Right cardiac atrium (tissue), 5 donors: ENCODE measurements around the gene IGDCC3. TPM values are rescaled to one million over a fixed set of nuclear protein-coding genes. Genes with fewer than 3 reads are reported as not detected.
A peak's percentile ranks its signal among the peaks of the same experiment; 100 is the strongest.

ENCODE experiments used
- ATAC-seq, 2 donors: fragments of 200-7000 bp; cut with Tn5 transposase; one replicate each; pipeline versions ENCODE4 v1.8.0 to v1.9.1; 2020; ENCODE audit warnings: moderate library complexity in 2 of 2, mild to moderate bottlenecking in 1 of 2
- DNase-seq, 3 donors: peaks; one replicate each; pipeline ENCODE4 v3.0.0-alpha.2; 2020
- H3K27ac ChIP-seq: one replicate; pipeline ENCODE4 v1.5.1; 2013; ENCODE audit warnings: mild to moderate bottlenecking, low read length, control low read depth, moderate library complexity
- H3K27me3 ChIP-seq: one replicate; pipeline ENCODE4 v1.6.1; 2013; ENCODE audit not compliant: control insufficient read depth, insufficient read depth
- H3K4me1 ChIP-seq: one replicate; pipeline ENCODE4 v1.6.1; 2013; ENCODE audit warnings: low read length; ENCODE audit not compliant: control insufficient read depth, insufficient read depth
- H3K4me3 ChIP-seq: one replicate; pipeline ENCODE4 v1.5.1; 2013; ENCODE audit warnings: low read length, control low read depth
- H3K9me3 ChIP-seq: one replicate; pipeline ENCODE4 v1.6.1; 2013; ENCODE audit warnings: low read length; ENCODE audit not compliant: control insufficient read depth
- WGBS: extraction: QIAGEN DNeasy Blood & Tissue Kit; methylation state at CpG from one replicate; pipeline ENCODE4 v1.1.7; 2013; 5-methylcytosine and 5-hydroxymethylcytosine counted together
- intact Hi-C, 4 donors: fragments of 100-400 bp; cut with DNase I; formaldehyde crosslinking; loops; one replicate each; pipeline versions ENCODE4 v1.11.0 to v1.14.0; 2022 to 2023
- polyA plus RNA-seq: library from polyadenylated mRNA; stranded (reverse); fragments of 200-250 nt; gene quantifications from one replicate; pipeline ENCODE4 v1.2.3, GENCODE V29; 2013
- total RNA-seq, 4 donors: library from RNA; stranded (reverse); fragmentation: NEBNext Ultra II Directional; extraction: Animal tissue kit (Norgen Biotek cat#: 25700); gene quantifications; one replicate each; pipeline ENCODE4 v1.2.1, GENCODE V29; 2021
- donor health status: healthy with polysubstance abuse.
- donor health status: DM: no; HTN: yes; CAD: no.
- donor health status: DM: no; HTN: no; CAD: no.
- donor health status: DM: no; HTN: yes; CAD: no; lungs with severe emphysema.
- donor health status: DM: yes; HTN: yes; CAD: no.

IGDCC3 gene
- total and polyA plus RNA-seq, 5 donors: 0.09 to 0.14 (median 0.09) TPM; not detected in 2

- 35% methylated on average over 14 of the region's 14 CpGs for WGBS
- Histone ChIP-seq H3K4me3 (no peak overlapping the region), H3K27me3 (no peaks in the 10 kb centered on the region), H3K9me3 (no peaks in the 10 kb centered on the region), H3K4me1 (peaks cover 6% of the 10 kb centered on the region), H3K27ac (peak overlapping the region; percentile 32)
- intact Hi-C loops: no loop called here
- ATAC-seq: peak; percentile 61 to 69
- DNase-seq: peak; percentile 27 to 79 (median 69)
Measured at GRCh38 chr15:65414841-65415621, 37.2 kb upstream of the IGDCC3 start.

- ATAC-seq (no peak), DNase-seq (no peak)
- Histone ChIP-seq H3K9me3 (no peaks in the 10 kb centered on the region), H3K27me3 (no peaks in the 10 kb centered on the region), H3K27ac (no peak overlapping the region), H3K4me1 (peaks cover 6% of the 10 kb centered on the region), H3K4me3 (no peak overlapping the region)
- WGBS: 86% methylated on average over 6 of the region's 6 CpGs
- intact Hi-C loops: no loop called here
Measured at GRCh38 chr15:65413760-65414144, 36.0 kb upstream of the IGDCC3 start.

- no peak for DNase-seq
- H3K4me3 ChIP-seq: no peak overlapping the region
- H3K27ac ChIP-seq: no peak overlapping the region
- H3K9me3 ChIP-seq: no peaks in the 10 kb centered on the region
- intact Hi-C loops: no loop called here
- peaks cover 6% of the 10 kb centered on the region for H3K4me1 ChIP-seq
- no peaks in the 10 kb centered on the region for H3K27me3 ChIP-seq
- no peak for ATAC-seq
Measured at GRCh38 chr15:65413051-65413759, 35.4 kb upstream of the IGDCC3 start.

- no peaks in the 10 kb centered on the region for H3K9me3 ChIP-seq
- WGBS: 41% methylated on average over 1 of the region's 1 CpG
- no peak overlapping the region for H3K4me3 ChIP-seq
- no peak overlapping the region for H3K27ac ChIP-seq
- peaks cover 6% of the 10 kb centered on the region for H3K4me1 ChIP-seq
- intact Hi-C loops: no loop called here
- ATAC-seq (no peak), DNase-seq (no peak)
- H3K27me3 ChIP-seq: no peaks in the 10 kb centered on the region
Measured at GRCh38 chr15:65412556-65412955, 34.8 kb upstream of the IGDCC3 start.

GRCh38 chr15:65411465-65412071, 33.8 kb upstream of the IGDCC3 start:
- Histone ChIP-seq H3K4me1 (peaks cover 6% of the 10 kb centered on the region), H3K27ac (no peak overlapping the region), H3K27me3 (no peaks in the 10 kb centered on the region), H3K9me3 (no peaks in the 10 kb centered on the region), H3K4me3 (no peak overlapping the region)
- intact Hi-C loops: no loop called here
- DNase-seq (no peak), ATAC-seq (no peak)
- WGBS: 75% methylated on average over 5 of the region's 5 CpGs

- peaks cover 6% of the 10 kb centered on the region for H3K4me1 ChIP-seq
- WGBS: 77% methylated on average over 10 of the region's 10 CpGs
- ATAC-seq: no peak
- no peaks in the 10 kb centered on the region for H3K9me3 ChIP-seq
- no peaks in the 10 kb centered on the region for H3K27me3 ChIP-seq
- no peak for DNase-seq
- H3K4me3 ChIP-seq: no peak overlapping the region
- intact Hi-C loops: no loop called here
- no peak overlapping the region for H3K27ac ChIP-seq
Measured at GRCh38 chr15:65410972-65411371, 33.2 kb upstream of the IGDCC3 start.

- no peak for ATAC-seq
- intact Hi-C loops: no loop called here
- Histone ChIP-seq H3K27me3 (no peaks in the 10 kb centered on the region), H3K9me3 (no peaks in the 10 kb centered on the region), H3K4me1 (peaks cover 6% of the 10 kb centered on the region), H3K4me3 (no peak overlapping the region), H3K27ac (no peak overlapping the region)
- WGBS: 80% methylated on average over 11 of the region's 11 CpGs
- DNase-seq: no peak
Measured at GRCh38 chr15:65410036-65410435, 32.2 kb upstream of the IGDCC3 start.

- DNase-seq: no peak
- H3K27ac ChIP-seq: no peak overlapping the region
- no peak for ATAC-seq
- intact Hi-C loops: no loop called here
- no peak overlapping the region for H3K4me3 ChIP-seq
- peaks cover 4% of the 10 kb centered on the region for H3K4me1 ChIP-seq
- WGBS: 83% methylated on average over 7 of the region's 7 CpGs
- H3K9me3 ChIP-seq: no peaks in the 10 kb centered on the region
- no peaks in the 10 kb centered on the region for H3K27me3 ChIP-seq
Measured at GRCh38 chr15:65409036-65409631, 31.3 kb upstream of the IGDCC3 start.

- WGBS: 57% methylated on average over 7 of the region's 7 CpGs
- Histone ChIP-seq H3K27me3 (no peaks in the 10 kb centered on the region), H3K4me3 (no peak overlapping the region), H3K9me3 (no peaks in the 10 kb centered on the region), H3K4me1 (no peaks in the 10 kb centered on the region), H3K27ac (no peak overlapping the region)
- DNase-seq (no peak), ATAC-seq (no peak)
- intact Hi-C loops: no loop called here
Measured at GRCh38 chr15:65408324-65409035, 30.7 kb upstream of the IGDCC3 start.

GRCh38 chr15:65406424-65407000, 28.7 kb upstream of the IGDCC3 start:
- Histone ChIP-seq H3K4me3 (no peak overlapping the region), H3K27ac (no peak overlapping the region), H3K4me1 (no peaks in the 10 kb centered on the region), H3K27me3 (no peaks in the 10 kb centered on the region), H3K9me3 (no peaks in the 10 kb centered on the region)
- ATAC-seq (no peak), DNase-seq (no peak)
- 79% methylated on average over 10 of the region's 10 CpGs for WGBS
- intact Hi-C loops: no loop called here
